ENCODE results near the gene DCP1B.

The DCP1B gene

DNA sequence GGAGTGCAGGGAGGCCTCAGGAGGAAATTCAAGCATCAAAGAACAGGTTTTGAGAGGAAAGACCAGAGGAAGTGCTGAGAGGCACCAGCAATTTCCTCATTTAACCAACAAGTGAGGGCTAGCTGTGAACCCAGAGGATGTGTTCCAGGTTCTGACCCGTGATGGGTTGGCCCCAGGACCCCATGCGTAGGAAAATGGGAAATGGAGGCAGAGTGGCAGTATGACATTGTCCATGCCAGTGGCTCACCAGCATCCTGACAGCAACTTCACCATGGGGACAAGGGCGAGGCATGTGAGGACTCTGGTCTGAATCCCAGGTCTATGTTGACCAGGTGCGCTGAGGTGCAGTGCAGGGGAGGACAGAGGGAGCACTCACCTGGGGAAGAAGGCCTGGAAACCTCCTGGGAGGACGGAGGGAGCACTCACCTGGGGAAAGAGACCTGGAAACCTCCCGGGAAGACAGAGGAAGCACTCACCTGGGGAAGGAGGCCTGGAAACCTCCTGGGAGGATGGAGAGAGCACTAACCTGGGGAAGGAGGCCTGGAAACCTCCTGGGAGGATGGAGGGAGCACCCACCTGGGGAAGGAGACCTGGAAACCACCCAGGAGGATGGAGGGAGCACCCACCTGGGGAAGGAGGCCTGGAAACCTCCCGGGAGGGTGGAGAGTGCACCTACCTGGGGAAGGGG, 79.1 kb downstream of the DCP1B start:
- in situ Hi-C loops (cut with MboI; ENCODE audit: low sequenced_read_pairs): loop anchor here (25.0 kb wide), 1 partner anchor 813 kb away; no protein-coding TSS in a partner anchor

DNA sequence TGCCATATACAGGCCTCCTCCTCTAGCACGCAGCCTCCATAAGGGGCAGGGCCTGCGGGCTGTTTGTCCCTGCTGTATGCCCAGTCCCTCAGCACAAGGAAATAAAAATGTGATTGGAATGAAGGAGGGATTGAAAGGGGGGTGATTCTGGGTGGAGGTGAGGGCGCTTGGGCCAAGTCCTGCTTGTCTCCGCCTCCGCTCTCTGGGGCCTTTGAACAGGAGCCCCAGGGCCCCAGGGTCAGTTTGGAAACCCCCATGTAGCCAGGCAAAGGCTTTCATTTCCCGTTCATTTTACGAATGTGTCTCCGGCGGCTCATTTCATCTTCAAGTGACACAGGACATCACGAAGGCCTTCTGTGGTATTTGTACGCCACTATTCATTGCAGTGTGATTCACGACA, 81.3 kb downstream of the DCP1B start:
- in situ Hi-C loops (cut with MboI; ENCODE audit: low sequenced_read_pairs): no loop called here

DNA sequence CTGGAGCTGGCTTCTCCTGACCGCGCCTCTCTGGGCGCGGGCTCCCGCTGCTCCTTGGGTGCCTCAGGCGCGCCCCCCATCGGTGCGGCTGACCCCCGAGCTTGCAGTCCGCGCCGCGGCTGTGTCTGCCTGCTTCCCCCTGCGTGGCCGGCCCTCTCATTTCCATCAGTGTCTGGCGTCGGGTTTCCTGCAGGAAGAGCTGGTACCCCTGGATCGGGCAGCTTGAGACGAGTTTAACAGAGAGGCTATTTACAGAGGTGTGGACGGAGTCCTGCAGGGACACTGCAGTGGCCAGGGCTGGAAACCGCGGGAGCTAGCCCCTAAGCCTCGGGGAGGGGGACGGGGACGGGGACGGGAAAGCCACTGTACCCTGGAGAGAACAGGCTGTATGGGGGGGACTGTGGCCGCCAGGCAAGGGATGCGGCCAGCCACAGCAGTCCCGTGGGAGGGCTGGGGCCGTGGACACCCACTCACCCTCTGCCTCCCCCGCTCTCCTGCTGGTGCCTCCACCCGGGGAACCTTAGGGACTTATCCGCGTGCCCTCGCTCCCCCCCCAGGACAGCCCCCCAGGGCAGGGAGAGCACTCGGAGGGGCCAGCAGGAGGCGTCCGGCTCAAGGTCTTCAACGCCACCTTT, 82.1 kb downstream of the DCP1B start:
- in situ Hi-C loops (cut with MboI; ENCODE audit: low sequenced_read_pairs): no loop called here

DNA sequence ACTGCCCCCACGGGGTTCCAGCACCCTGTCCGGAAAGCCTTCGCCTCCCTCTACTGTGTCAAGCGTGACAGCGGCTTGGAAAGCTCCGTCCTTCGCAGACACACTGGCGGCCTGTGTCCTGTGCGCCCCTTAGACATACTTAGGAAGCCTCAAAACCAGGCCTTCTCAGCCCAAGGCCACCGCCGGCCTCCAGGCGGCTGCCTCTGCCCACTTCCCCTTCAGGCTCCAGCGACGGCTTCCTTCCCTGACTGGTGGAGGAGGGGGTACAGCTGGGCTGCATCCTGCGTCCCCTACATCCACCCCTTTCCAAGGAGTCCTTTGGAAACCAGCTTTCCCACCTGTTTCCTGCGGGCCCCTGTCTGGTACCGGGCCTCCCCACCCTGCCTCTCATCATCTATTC, 83.3 kb downstream of the DCP1B start:
- in situ Hi-C loops (cut with MboI; ENCODE audit: low sequenced_read_pairs): no loop called here

DNA sequence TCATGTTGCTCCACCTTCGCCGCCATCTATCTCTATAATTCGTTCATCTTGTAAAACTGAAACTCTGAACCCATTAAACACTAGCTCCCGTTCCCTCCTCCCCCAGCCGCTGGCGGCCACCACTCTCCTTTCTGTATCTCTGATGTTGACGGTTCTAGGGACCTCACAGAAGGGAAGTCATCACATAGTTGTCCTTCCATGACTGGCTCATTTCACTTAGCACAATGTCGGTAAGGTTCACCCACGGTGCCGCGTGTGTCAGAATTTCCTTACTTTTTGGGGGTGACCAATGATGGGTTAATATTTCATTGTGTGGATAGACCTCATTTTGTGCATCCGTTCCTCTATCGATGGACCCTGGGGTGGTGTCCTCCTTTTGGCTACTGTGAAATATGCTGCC, 83.8 kb downstream of the DCP1B start:
- in situ Hi-C loops (cut with MboI; ENCODE audit: low sequenced_read_pairs): no loop called here

DNA sequence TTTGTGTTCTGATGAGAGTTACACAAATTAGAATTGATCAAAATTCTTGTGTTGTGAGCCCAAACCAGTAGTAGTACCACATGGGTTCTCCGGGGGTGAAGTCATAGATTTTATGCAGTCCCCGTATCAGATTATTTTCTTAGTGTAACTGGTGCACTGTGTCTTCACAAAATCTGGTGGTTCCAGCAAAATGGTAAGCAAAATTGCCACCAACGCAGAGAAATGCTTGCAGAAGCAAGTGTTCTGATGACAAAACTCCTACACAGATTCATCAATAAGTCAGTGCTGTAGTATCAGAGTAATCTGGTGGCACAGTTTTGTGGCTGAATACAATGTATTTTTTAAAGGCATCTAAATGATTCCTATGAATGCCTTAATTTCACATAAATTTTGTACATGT, 84.5 kb downstream of the DCP1B start:
- in situ Hi-C loops (cut with MboI; ENCODE audit: low sequenced_read_pairs): no loop called here

DNA sequence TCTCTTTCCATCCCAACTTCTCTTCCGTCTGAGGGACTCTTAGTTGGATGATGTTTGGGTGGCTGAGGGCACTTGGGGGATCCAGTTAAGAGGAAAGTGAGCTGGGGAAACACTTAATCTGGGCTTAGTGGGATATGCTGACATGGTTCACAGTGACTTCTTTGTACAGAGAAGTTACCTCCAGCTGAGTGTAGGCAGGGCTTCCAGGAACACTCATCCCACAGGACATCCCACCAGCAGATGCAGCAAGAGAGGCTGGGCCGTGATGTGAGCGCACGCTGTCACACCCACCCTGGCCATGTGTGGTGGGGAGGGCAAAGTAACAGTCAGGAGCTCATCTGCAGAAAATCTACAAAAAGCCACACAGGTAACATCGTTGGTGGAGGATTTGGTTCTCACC, 85.0 kb downstream of the DCP1B start:
- in situ Hi-C loops (cut with MboI; ENCODE audit: low sequenced_read_pairs): no loop called here

DNA sequence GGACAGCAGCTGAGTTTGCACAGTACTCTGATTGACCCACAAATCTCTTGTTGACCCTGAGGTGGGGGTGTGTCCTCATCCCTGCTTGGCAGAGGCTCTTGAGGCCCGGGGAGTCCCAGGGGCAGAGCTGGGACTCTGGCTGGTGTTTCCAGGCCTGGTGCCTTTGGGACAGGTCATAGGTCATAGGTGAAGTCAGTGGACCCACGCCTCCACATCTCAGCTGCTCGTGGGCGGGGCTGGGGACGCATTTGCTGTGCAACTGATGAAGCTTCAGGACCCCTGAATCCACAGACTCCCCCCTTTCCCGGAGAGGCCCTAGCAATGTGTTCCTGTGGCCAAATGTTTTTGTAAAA, 85.4 kb downstream of the DCP1B start:
- in situ Hi-C loops (cut with MboI; ENCODE audit: low sequenced_read_pairs): no loop called here

DNA sequence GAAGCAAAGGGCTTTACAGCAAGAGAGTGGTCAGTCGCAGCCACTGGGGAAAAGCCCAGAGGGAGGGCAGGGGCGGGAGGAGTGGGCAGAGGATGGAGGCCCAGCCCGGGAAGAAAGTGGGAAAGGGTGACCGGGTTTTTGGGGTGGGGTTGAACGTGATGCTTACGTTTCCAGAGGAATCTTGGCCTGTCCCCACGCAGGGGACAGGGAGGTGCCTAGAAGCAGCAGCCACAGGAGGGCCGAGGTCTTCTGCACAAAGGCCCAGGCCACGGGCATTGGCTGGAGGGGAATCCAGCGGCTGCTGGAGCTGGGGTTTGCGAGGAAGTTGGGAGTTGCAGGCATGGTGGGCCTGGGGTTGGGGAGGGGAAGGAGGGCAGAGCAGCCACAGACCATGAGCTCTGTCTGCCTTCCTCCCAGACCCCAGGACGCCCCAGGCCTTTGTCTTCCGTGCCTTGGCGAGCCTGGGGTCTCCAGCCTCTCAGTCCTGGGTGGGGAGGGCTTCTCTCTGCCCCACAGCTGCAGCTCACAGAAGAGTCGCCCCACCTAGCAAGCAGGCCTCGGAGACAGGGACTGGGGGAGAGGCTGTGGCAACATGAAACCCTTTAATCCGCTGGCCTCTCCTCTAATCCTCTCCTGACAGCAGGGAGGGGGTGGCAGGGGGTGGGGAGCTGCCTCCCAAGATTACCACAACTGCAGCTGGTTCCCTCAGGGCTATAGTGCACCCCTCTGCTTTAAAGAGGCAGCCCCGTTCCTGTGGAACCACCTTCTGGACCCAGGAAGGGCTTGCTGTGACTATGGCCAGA, 86.0 kb downstream of the DCP1B start, which contains the start of gene CACNA2D4:
Gene CACNA2D4 (minus strand): TSS at position 572 of the 803 bp plus-strand sequence. CDS start 179 bp downstream, at position 393.
- in situ Hi-C loops (cut with MboI; ENCODE audit: low sequenced_read_pairs): no loop called here

DNA sequence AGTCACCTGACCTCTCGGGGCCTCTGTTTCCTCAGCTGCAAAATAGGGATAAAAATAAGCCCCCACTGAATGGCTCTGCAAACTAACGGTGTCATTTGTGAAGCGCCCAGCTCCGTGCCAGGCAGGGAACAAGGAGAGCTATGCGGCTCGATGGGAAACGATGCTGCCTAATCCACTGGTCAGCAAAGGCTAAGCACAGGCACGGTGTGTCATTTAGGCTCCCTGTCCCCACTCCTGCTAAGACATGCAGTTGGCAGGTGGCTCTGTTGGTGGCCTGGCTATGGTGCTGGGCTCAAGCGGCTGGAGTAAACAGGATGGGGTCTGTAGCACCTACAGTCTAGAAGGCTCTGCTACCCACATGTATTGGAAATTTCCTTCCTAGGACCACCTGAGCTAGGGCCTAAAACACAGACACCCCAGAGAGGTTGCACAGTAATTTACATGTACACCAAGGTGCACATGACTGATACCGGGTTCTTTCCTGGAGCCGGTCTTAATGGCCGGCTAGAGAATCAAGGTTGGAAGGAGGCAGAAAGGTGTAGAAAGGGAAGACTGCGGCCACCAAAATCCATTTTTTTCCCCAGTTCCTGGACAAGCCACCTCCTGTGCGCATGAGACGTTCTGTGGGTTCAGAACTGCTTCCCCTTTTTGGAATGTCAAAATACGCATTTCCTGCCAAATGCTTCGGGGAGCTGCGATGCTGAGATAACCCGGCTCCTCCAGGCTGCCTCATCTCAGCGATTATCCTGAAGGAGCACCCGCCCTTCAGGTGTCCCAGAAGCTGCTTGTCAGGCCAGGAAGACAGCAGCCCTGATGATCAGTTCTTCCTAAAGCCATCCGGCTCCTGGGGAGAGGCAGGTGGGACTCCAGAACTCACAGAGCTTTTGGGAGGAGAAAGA, 86.8 kb downstream of the DCP1B start:
- in situ Hi-C loops (cut with MboI; ENCODE audit: low sequenced_read_pairs): no loop called here

DNA sequence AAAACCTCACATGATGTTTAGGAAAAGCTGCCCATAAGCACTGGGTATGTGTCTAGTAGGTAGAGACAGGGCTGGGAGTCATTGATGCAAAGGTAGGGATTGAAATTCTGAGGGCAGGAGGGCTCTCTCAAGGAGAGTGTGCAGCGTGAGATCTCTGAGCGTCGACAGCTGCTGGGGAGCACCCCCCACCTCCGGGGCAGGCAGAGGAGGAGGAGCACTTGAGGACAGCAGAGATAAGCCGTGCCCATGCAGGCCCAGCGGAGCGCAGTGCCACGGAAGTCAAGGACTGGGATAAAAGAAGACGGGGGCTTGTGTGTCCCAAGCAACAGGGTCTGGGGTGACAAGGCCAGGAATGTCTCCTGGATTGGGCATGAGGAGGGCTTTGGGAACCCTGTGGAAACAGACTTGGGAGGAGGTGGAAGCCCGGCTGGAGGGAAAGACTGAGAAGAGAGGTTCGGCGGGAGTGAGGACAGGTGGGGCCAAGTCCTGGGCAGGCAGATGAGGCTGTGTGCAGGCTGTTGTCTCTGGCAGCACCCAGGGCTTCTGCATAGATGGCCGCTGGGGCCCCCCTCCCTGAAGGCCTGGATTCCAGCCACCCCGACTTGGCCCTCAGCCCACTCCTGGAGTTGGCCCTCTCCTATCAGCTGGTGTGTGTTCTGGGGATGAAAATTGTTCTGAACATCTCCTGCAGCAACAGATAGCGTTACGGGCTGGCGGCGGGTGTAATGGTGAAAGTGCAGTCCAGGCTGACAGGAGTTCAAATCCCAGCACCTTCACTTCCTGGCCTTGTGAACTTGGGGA, 87.7 kb downstream of the DCP1B start:
- in situ Hi-C loops (cut with MboI; ENCODE audit: low sequenced_read_pairs): no loop called here

DNA sequence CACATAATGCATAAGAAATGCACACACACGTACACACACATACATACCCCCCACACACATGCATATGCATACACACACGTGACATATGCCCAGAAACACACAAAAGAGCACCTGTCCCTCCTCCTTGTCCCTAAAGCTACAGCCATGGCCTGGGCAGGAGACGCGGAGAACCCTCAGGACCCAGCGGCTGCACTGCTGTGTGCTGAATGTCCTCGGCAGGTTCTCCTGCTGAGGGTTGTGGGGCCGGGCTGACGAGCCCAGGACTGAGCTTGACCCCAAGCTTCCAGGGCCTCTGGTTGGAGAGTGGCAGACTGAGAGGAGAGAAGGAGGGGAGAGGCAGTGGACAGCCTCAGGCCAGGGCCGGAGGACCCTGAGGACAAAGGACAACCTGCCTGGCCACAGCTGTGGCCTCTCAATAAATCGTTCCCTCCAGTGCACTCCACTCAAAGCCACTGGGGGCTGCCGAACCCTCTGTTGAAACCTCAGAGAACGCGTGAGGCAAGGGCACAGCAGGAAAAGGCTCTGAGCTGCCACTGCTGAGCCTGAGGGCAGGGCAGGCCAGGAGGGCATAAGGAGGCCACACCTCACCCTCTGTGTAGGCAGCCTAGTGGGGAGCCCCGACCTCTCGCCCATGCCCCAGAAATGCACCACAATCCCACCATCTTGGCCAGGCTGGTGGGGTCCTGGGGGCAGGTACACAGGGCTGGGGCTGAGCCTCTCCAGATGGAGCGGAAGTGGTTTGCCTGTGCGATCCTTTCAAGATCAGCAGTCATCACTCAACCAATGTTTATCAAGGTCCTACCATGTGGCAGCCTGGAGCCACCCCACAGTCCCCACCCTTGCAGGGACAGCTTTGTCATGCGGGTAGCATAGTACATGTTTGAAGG, 88.9 kb downstream of the DCP1B start:
- in situ Hi-C loops (cut with MboI; ENCODE audit: low sequenced_read_pairs): no loop called here

DNA sequence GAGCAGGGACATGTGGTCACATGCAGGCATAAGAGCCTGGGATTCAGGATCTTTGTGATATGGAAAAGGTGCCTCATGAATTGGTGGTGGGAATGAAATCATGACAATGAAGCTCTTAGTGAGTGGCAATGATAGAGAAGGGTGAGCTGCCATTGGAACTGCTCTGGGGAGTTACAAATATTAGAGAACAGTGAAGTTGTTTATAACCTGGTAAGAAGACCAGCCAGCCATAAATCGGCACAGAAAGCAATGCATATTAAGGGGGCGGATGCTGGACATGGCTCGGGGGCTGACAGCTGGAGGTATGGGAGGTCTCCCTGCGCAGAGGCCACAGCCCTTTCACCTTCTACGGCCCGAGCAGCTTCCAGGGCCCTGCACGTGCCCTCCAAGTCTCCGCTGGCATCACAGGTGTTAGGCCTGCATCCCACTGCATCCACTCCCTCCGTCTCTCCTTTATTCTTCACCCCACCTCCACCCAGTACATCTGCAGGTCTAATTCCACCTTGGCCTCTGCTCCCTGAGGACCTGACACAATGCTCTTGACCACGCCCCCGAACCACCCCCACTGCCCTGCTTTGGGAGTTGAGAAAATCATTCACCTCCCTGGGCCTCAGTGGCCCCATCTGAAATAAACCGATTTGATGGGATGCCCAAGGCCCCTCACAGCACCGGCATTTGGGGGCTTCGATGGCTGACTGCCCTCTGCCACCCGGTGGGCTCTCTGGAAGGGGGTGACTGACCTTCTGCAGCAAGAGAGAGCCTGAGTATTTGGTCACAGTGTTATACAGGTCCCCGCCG, 89.9 kb downstream of the DCP1B start:
- in situ Hi-C loops (cut with MboI; ENCODE audit: low sequenced_read_pairs): no loop called here

DNA sequence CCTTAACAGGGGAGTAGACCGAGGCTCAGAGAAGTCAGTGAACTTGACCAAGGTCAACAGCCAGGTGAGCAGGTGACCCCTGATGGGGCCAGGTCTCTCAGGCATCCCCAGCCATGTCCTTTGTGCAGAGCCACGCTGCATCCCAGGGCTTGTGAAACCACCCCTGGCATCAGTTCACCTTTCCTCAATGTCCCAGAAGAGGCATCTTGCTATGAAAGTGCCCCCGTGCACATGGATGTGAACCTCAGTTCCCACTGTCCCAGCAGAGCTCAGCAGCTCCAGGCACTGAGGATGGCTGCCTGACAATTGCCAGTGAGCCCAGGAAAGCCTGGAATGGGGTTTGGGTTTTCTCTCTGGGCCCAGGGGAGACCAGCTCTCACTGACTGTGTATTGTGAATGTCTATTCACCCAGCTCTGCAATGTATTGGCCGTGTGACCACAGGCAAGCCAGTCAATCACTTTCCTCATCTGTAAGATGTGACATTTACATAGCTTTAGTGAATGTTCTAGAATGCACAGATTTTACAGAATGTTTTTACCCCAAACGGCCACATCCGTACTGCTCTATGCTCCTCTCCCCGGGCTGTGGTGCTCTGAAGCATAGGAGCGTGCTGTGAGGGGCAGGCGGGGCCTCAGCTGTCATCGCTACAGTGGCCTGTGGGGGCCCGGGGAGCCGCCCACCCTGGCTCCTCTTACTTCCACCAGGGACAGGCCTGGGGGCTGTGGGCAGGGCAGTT, 90.7 kb downstream of the DCP1B start:
- in situ Hi-C loops (cut with MboI; ENCODE audit: low sequenced_read_pairs): no loop called here

DNA sequence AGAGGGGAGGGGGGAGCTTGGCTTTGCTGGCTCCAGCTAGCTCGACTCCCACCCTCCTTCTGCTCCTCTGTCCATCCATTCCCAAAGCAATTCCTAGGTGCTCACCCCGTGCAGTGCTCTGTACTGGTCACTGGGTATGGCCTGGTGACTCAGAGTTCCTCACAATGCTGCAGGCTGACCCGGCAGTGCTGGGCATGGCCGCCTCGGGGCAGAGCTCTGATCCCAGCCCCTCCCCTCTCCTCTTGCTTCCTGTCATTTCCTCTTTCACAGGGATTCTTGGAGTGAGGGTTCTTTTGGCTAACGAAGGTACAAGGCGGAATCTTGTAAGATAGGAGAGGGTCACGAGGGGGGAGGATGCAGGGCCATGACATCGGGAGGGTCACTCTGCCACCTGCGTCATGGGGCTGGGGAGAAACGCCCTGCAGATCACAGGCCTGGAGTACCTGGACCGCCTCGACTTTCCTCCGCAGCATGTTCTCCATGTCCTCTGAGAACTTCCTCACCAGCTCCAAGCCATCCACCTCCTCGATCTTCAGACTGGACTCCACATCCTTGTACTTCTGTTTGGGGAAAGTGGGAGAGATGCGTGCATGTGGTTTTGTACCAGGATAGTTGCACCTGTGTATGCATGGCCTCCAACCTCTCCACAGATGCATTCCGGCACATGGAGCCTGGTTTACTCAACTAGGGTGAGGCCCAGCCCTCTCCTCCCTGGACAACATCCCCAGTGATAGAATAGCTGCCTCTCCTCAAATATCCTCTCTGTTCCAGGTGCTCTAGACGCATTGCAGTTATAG, 91.5 kb downstream of the DCP1B start:
- in situ Hi-C loops (cut with MboI; ENCODE audit: low sequenced_read_pairs): no loop called here

DNA sequence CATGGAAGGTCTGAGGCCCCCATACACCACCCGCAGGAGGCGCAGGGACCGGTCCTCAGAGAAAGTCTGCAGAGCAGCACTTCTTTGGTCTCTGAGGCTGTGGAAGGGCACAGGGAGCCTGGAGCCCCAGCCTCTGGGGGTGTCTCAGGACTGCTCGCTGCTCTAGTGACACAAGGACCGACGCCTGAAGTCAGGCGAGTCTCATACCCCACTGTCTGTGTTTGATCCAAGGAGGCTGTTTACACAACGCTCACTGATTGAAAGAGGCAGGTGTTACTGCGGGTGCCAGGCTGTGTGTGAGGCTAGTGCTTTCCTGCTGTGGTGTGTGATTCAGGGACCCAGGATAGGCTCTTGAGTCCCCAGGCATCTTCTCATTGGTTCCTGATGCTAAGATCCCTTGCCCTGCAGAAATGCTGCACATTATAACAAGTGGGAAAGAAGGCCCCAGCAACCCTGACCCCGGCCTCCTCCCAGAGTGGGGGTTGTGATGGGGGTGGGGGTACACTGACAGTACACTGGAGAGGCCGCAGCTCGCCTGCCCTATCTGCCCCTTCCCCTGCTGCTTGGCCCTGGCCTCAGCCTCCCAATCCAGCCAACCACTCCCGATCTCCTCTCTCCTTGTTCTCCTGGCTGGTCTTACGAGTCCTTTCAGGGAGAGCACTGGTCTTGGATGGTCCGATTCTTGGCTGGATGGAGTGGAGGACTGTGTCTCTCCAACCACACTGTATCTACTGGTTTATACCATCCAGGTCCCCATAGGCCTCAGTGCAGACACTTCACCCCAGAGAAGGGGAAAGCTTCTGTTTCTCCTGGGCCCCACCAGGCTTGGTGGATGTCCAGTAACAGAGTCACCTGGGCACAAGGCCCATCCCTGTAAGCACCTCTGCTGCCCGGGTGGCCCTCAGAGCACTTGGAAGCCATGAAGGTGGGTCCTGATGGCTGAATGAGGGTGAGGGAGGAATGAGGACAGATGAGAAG, 92.4 kb downstream of the DCP1B start:
- in situ Hi-C loops (cut with MboI; ENCODE audit: low sequenced_read_pairs): no loop called here
